HG03342 (cell line): Measurements from ENCODE around the gene RFC5.
"Not testable (repeated sequence)": the region's sequence is repeated elsewhere in the genome, so short reads cannot be mapped to it uniquely, and the experiment has no call there.

Experiments used
- ATAC-seq: cut with Tn5 transposase; IDR thresholded peaks from one replicate; pipeline ENCODE4 v1.9.1; 2021; ENCODE audit warnings: mild to moderate bottlenecking, moderate library complexity; ENCODE audit not compliant: unreplicated experiment

Gene RFC5

DNA sequence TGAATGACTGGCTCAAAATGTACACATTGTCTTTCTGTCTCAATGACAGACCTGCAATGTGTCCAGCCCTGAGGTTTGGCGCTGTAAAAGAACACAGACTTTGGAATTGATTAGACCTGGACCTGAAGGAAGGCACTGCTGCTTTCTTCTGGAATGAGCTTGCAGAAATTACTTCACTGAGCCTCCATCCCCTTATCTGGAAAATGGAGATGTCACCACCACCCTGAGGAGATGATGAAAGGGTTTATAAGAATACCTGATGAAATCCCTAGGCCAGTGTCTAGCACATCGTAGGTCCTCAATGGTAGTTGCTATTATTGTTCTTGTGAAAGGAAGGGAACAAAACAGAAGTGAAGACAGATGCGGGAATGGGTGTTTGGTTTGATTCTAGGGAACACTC is 54.1 kb downstream of the RFC5 start:
- no peak for ATAC-seq

DNA sequence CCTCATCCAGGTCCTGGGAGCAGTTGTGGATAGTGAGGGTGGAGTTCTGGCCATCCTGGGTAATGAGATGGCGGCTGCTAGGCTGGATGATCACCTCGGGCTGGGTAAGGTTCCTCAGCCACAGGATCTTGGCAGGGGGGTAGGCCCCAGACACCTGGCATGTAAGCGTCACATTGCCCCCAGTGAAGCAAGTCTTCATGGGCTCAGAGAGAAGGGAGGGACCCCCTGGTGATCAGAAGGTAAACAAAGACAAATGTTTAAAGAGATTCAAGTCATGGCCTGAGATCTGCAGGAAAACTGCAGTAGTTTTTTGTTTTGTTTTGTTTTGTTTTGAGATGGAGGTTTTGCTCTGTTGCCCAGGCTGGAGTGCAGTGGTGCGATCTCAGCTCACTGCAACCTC is 57.3 kb downstream of the RFC5 start:
- no peak for ATAC-seq

DNA sequence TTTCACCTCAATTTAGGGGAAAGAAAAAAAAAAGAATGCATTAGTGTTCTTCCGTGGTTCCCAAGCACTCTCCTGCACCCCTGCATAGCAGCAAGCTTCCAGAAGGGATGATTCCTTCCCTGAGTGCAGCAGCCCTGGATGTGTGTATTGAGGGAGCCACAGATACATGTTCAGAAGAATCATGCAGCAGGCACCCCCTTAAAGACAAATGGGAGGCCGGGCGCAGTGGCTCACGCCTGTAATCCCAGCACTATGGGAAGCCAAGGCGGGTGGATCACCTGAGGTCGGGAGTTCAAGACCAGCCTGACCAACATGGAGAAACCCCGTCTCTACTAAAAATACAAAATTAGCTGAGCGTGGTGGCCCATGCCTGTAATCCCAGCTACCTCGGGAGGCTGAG is 65.0 kb downstream of the RFC5 start:
- not testable (repeated sequence) for ATAC-seq
